Endothelial cell of umbilical vein (primary cell): ENCODE data around the gene TRIP13. TPM values are rescaled to one million over a fixed set of nuclear protein-coding genes. Genes with fewer than 3 reads are reported as not detected.

Experiments used
- BruUV-seq: library from RNA; stranded (reverse); fragments of 400-500 nt; replicated peaks from 2 replicates; lab custom pipeline; 2021; lab: Mats Ljungman, UMichigan
- CTCF ChIA-PET: fragments of 300-600, 350-600 bp; sonication (Branson Sonifier 250); formaldehyde crosslinking; loops from one replicate; lab custom pipeline; 2021; ENCODE audit warnings: antibody characterized with exemption, inconsistent platforms; lab: Charles Lee
- POLR2A ChIA-PET: fragments of 300-600, 350-600 bp; sonication (Branson Sonifier 250); formaldehyde crosslinking; loops from one replicate; lab custom pipeline; 2021; ENCODE audit warnings: antibody characterized with exemption, inconsistent platforms; lab: Charles Lee
- DNase-seq: peaks from one replicate; pipeline ENCODE4 v3.0.0-alpha.2; 2011; ENCODE audit warnings: low read depth, low spot score
- FAIRE-seq: peaks from 2 replicates; lab custom pipeline; 2011; peaks lifted over from hg19 to GRCh38; lab: Jason Lieb, UNC
- H2AFZ ChIP-seq: 2 replicates; pipeline ENCODE4 v1.6.0; 2012; ENCODE audit warnings: low read depth, low read length, control low read depth, inconsistent platforms
- H3K27ac ChIP-seq: 2 replicates; pipeline ENCODE4 v1.5.1; 2011; ENCODE audit warnings: low read depth, mild to moderate bottlenecking, control low read depth, low read length, moderate library complexity; ENCODE audit not compliant: insufficient read depth
- H3K27me3 ChIP-seq, 2 experiments: 2 replicates each; pipeline versions ENCODE4 v1.6.0 to v1.6.1; 2011; ENCODE audit warnings: low read length in 2 of 2, mixed read lengths in 1 of 2; ENCODE audit not compliant: control insufficient read depth in 2 of 2, insufficient read depth in 2 of 2
- H3K36me3 ChIP-seq, 2 experiments: 2 replicates in 1 of 2; 3 replicates in 1 of 2; pipeline ENCODE4 v1.5.1; 2011; ENCODE audit warnings: low read length in 2 of 2, mild to moderate bottlenecking in 1 of 2, moderate library complexity in 1 of 2; ENCODE audit not compliant: control insufficient read depth in 2 of 2, insufficient read depth in 2 of 2; ENCODE audit errors: extremely low read depth in 1 of 2
- H3K4me1 ChIP-seq: 3 replicates; pipeline ENCODE4 v1.5.1; 2011; ENCODE audit warnings: mild to moderate bottlenecking, low read length; ENCODE audit not compliant: control insufficient read depth, insufficient read depth; ENCODE audit errors: extremely low read depth
- H3K4me2 ChIP-seq: 2 replicates; pipeline ENCODE4 v1.6.1; 2011; ENCODE audit warnings: low read length, control low read depth, mixed read lengths; ENCODE audit not compliant: insufficient read depth
- H3K4me3 ChIP-seq, 3 experiments: fragments of 200-600 bp in 1 of 3; sonication (generic), shearing (Covaris generic) in 1 of 3; replicated peaks in 1 of 3; 2 replicates each; pipeline ENCODE4 v1.5.1; 2011 to 2016; ENCODE audit warnings: control low read depth in 3 of 3, low read length in 3 of 3, mild to moderate bottlenecking in 2 of 3, inconsistent platforms in 1 of 3, low read depth in 1 of 3, moderate library complexity in 1 of 3; ENCODE audit not compliant: insufficient read depth in 1 of 3
- H3K79me2 ChIP-seq: 2 replicates; pipeline ENCODE4 v1.6.0; 2012; ENCODE audit warnings: low read length, inconsistent platforms; ENCODE audit not compliant: control insufficient read depth, insufficient read depth
- H3K9ac ChIP-seq: replicated peaks from 2 replicates; pipeline ENCODE3; 2011; ENCODE audit warnings: low read length, control low read depth; ENCODE audit not compliant: insufficient read depth; ENCODE audit errors: extremely low read depth
- H3K9me1 ChIP-seq: replicated peaks from 3 replicates; pipeline ENCODE4 v1.6.0; 2011; ENCODE audit warnings: mild to moderate bottlenecking, low read length; ENCODE audit not compliant: control insufficient read depth, insufficient read depth; ENCODE audit errors: extremely low read depth
- H3K9me3 ChIP-seq: replicated peaks from 2 replicates; pipeline ENCODE4 v1.5.1; 2012; ENCODE audit warnings: low read length, inconsistent platforms; ENCODE audit not compliant: control insufficient read depth, insufficient read depth
- H4K20me1 ChIP-seq: replicated peaks from 2 replicates; pipeline ENCODE3; 2011; ENCODE audit warnings: mild to moderate bottlenecking, low read length; ENCODE audit not compliant: control insufficient read depth, insufficient read depth; ENCODE audit errors: extremely low read depth
- EZH2 ChIP-seq: IDR thresholded peaks from 2 replicates; pipeline ENCODE4 v1.6.1; 2012; ENCODE audit warnings: borderline replicate concordance, low read depth, mild to moderate bottlenecking, moderate library complexity, low read length, inconsistent platforms; ENCODE audit not compliant: severe bottlenecking
- GATA2 ChIP-seq: IDR thresholded peaks from 2 replicates; pipeline ENCODE4 v1.7.0; 2011; ENCODE audit warnings: low read depth, mild to moderate bottlenecking, moderate library complexity, mixed read lengths, low read length; ENCODE audit not compliant: insufficient read length, insufficient read depth
- JUN ChIP-seq: IDR thresholded peaks from 2 replicates; pipeline ENCODE4 v1.6.1; 2011; ENCODE audit warnings: borderline replicate concordance, low read depth; ENCODE audit not compliant: insufficient read length, insufficient read depth
- MYC ChIP-seq: IDR thresholded peaks from one replicate; pipeline ENCODE4 v1.6.1; 2011; ENCODE audit warnings: mild to moderate bottlenecking, low read depth, low read length
- POLR2AphosphoS5 ChIP-seq: IDR thresholded peaks from 2 replicates; pipeline ENCODE4 v1.6.1; 2012; ENCODE audit warnings: low read depth, mild to moderate bottlenecking, control low read depth, low read length, moderate library complexity; ENCODE audit not compliant: insufficient read depth
- dilution Hi-C: fragments of 300-500 bp; cut with MboI; formaldehyde crosslinking; loops from one replicate; pipeline ENCODE4 v1.15.0; 2019; ENCODE audit warnings: low sequenced_read_pairs; ENCODE audit not compliant: extremely low pct_ligation_motif_present
- intact Hi-C: fragments of 100-400 bp; cut with micrococcal nuclease; formaldehyde crosslinking; loops from one replicate; pipeline ENCODE4 v1.10.0; 2022
- polyA plus RNA-seq, 4 experiments: library from polyadenylated mRNA; depleted of rRNA in 3 of 4; stranded (reverse) in 3 of 4; unstranded in 1 of 4; fragments of >200 nt; gene quantifications; 2 replicates each; pipeline versions ENCODE4 v1.2.1 to v1.2.3, GENCODE V29; 2011 to 2012; ENCODE audit warnings: missing spikeins in 1 of 4
- total RNA-seq: library from RNA; stranded (reverse); gene quantifications from 2 replicates; pipeline ENCODE4 v1.2.3, GENCODE V29; 2021

The TRIP13 gene
- total and polyA plus RNA-seq, 2 donors (not counting 3 experiments of a cell fraction or from before 2014, with no cell fraction given) = 17.4 to 39.0 TPM

DNA sequence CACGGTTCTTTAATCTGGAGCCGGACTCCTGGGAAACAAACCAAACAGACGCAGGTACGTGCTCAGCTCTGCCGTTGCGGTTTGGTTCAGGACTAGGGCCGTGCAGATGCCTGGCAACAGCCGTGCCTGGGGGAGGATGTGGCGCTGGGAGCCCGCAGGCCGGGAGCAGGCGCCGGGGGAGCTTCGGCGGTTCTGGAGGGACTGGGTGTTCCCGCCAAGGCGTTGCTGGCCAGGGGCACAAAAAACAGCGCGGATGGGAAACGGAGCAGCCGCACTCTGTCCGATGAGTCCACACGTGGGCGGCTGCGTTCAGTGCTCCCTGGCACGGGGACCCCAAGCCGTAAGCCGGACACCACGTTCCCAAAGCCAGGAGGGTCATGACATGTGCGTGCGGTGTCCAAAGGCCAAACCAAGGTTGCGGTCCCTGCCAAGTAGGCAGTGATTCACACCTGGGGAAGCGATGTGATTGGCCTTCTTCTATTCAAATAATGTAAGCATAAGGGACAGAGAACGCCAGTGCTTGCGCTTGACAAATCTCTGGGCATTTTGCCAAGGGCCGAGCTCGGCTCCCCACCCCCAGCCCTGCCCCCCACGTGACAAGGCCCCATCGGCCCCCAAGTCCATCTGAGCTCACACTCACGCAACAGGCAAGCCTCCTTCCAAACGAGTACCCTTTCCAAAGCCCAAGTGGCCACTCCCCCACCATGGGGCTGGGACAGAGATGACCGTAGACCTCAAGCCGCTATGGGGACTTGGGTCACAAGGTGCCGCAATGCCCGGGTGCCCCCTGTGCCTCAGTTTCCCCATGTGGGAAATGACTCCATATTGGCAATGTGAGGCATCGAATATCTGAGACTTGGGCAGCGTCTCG, 66.3 kb downstream of the TRIP13 start:
- dilution Hi-C loops (no loop called here), intact Hi-C loops (no loop called here)
- H2AFZ ChIP-seq = no peak overlapping the region
- H3K4me1 ChIP-seq = peaks cover 19% of the 10 kb centered on the region
- H3K4me3 ChIP-seq = no peak overlapping the region
- no peak overlapping the region for H3K27ac ChIP-seq
- H3K36me3 ChIP-seq = no peaks in the 10 kb centered on the region
- H3K9me3 ChIP-seq = no peaks in the 10 kb centered on the region
- no peaks in the 10 kb centered on the region for H3K9me1 ChIP-seq
- H3K4me2 ChIP-seq = no peak overlapping the region
- no peaks in the 10 kb centered on the region for H3K27me3 ChIP-seq
- H4K20me1 ChIP-seq = no peaks in the 10 kb centered on the region
- no peak overlapping the region for H3K9ac ChIP-seq
- no peak for FAIRE-seq
- H3K79me2 ChIP-seq = no peaks in the 10 kb centered on the region
- TF ChIP-seq JUN (no peak), GATA2 (no peak), POLR2AphosphoS5 (no peak), EZH2 (no peak), MYC (no peak)
- no peak for DNase-seq
- CTCF ChIA-PET = interaction anchor here (1.0 kb wide), 1 partner anchor 9 kb away, joined by 3 read pairs; no protein-coding TSS in a partner anchor
- BruUV-seq = no TSS peak
- POLR2A ChIA-PET = no interaction called here
